GM19035 (cell line): ENCODE data around the gene SRD5A1.

Experiments used
- ATAC-seq: cut with Tn5 transposase; IDR thresholded peaks from one replicate; pipeline ENCODE4 v1.9.1; 2021; ENCODE audit not compliant: unreplicated experiment

SRD5A1 gene

DNA sequence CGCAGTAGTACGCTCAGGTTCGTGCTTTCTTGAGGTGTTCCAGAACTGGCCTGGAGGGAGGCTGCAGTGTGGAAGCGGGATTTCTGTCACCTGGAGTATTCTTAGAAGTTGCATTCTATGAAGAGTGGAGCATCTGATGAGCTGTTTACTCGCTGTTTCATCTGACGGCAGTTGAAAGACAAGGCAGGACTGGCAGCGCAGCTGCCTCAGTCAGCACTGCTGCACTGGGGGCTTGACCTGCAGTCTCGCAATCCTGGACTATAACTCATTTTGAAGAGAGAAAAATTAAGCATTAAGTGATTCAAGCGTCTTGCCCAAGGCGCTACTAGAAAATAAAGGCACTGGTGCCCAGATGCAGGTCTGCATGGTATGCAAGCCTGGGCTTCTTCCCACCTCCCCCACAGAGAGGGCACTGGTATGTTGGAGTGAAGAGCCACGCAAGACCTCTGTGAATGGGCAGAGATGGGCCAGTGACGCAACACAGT, 90.6 kb downstream of the SRD5A1 start:
- no peak for ATAC-seq
